Measurements from ENCODE around the gene FSCN2.

FSCN2 gene

DNA sequence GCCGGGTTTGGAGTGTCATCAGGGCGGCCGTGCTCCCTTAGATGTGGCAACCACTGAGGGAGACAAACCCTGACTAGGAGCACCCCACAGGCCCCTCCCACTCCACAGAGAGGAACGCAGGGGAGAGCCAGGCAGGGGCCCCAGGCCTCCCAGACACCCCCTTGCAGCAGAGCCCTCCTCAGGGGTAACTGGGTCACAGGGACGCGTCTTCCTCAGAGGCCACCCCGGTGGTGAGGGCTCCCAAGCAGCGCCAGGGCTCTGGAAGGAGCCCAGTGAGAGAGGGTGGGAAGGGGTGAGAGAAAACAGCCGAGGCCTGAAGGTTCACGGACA lies 11.4 kb downstream of the FSCN2 start:
- TF ChIP-seq CTCF (IDR thresholded peaks at IDR 0.05; ENCODE audit: insufficient read depth, low read depth, low read length, missing control alignments): no peak
- no peak for DNase-seq (ENCODE audit: low read depth)
- H3K4me3 ChIP-seq (ENCODE audit: low read depth, low read length): no peak overlapping the region

DNA sequence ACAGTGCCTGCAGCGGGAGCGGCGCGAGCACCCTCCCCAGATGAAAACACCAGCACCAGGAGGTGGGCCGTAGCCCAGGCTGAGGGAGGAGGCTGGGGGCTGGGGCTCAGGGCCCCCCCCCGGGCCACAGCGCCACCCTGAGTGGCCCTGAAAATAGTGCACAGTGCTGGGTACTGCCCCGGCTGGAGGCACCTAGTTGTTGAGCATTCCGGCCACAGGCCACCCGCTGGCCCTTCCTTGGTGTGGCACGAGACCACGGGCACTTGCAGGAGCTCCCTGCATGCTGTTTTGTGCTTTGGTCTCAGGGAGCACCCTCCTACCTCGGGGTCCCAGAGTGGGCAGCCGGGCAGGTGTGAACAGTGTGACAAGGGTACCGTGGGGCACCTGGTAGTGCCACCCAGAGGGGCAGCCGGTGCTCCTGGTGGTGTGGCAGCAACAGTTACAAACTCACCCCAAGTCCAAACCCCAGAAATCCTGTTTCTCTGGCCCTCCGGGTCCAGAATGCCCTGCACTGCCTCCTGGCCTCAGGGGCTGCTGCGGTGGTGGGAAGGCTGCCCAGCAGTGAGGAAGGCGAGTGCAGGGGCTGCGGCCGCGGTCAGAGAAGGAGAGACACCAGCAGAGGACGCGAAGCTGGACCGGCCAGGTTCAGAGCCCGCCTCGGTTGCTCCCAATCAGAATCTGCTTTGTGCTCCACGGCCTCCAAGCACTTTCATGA lies 11.9 kb downstream of the FSCN2 start:
- H3K4me3 ChIP-seq (ENCODE audit: low read depth, low read length): no peak overlapping the region
- DNase-seq (ENCODE audit: low read depth): no peak
- no peak for TF ChIP-seq CTCF (IDR thresholded peaks at IDR 0.05; ENCODE audit: insufficient read depth, low read depth, low read length, missing control alignments)

GRCh38 chr17:81540676-81541027 lies 12.5 kb downstream of the FSCN2 start:
- H3K4me3 ChIP-seq (ENCODE audit: low read depth, low read length): no peak overlapping the region
- no peak for TF ChIP-seq CTCF (IDR thresholded peaks at IDR 0.05; ENCODE audit: insufficient read depth, low read depth, low read length, missing control alignments)
- no peak for DNase-seq (ENCODE audit: low read depth)

GRCh38 chr17:81541123-81541522 lies 12.9 kb downstream of the FSCN2 start:
- DNase-seq (ENCODE audit: low read depth): no peak
- H3K4me3 ChIP-seq (ENCODE audit: low read depth, low read length): no peak overlapping the region
- TF ChIP-seq CTCF (IDR thresholded peaks at IDR 0.05; ENCODE audit: insufficient read depth, low read depth, low read length, missing control alignments): no peak

GRCh38 chr17:81542431-81543338 lies 14.5 kb downstream of the FSCN2 start:
- no peak for TF ChIP-seq CTCF (IDR thresholded peaks at IDR 0.05; ENCODE audit: insufficient read depth, low read depth, low read length, missing control alignments)
- DNase-seq (ENCODE audit: low read depth): no peak
- no peak overlapping the region for H3K4me3 ChIP-seq (ENCODE audit: low read depth, low read length)

GRCh38 chr17:81543339-81543675 lies 15.1 kb downstream of the FSCN2 start:
- H3K4me3 ChIP-seq (ENCODE audit: low read depth, low read length): no peak overlapping the region
- TF ChIP-seq CTCF (IDR thresholded peaks at IDR 0.05; ENCODE audit: insufficient read depth, low read depth, low read length, missing control alignments): no peak
- no peak for DNase-seq (ENCODE audit: low read depth)

Data from GM12865 (cell line).